Left renal cortex interstitium (tissue), 4 donors: ENCODE results near the gene RAB36. TPM values are rescaled to one million over a fixed set of nuclear protein-coding genes. Genes with fewer than 3 reads are reported as not detected.

Experiments used
- DNase-seq, 4 donors: peaks; one replicate each; pipeline ENCODE4 v3.0.0-alpha.2; 2013; ENCODE audit warnings: low read depth in 4 of 4, low spot score in 2 of 4, missing footprints in 1 of 4
- polyA plus RNA-seq, 4 donors: library from polyadenylated mRNA; unstranded; fragments of 120-200 nt; gene quantifications; one replicate each; pipeline ENCODE4 v1.2.1, GENCODE V29; 2013; ENCODE audit not compliant: insufficient read length in 4 of 4

RAB36 gene
- polyA plus RNA-seq, 4 donors: 14.0 to 21.0 (median 16.3) TPM

DNA sequence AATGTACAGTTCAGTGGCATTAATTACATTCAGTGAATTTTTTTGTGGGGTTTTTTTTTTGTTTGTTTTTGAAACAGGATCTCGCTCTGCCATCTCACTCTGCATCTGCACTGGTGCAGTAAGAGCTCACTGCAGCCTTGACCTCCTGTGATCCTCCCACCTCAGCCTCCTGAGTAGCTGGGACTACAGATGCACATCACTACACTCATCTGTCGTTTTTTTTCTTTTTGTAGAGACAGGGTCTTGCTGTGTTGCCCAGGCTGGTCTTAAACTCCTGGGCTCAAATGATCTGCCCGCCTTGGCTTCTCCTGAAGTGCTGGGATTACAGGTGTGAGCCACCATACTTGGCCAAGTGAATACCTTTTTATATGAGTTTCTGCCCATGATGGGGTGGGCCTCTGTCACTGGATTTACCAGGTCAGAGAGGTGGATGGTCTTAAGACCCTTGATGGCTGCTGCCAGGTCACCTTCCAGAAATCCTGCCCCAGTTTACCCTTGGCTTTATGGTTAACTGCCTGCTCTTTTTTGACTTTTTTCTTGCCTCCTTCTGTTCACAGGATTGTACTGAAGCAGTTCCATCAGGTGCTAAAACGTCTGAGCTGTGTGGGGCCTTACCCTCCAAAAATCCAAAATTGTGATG lies 57.7 kb downstream of the RAB36 start:
- no peak for DNase-seq

- no peak for DNase-seq
Observed at GRCh38 chr22:23203452-23204124, 58.3 kb downstream of the RAB36 start.

DNA sequence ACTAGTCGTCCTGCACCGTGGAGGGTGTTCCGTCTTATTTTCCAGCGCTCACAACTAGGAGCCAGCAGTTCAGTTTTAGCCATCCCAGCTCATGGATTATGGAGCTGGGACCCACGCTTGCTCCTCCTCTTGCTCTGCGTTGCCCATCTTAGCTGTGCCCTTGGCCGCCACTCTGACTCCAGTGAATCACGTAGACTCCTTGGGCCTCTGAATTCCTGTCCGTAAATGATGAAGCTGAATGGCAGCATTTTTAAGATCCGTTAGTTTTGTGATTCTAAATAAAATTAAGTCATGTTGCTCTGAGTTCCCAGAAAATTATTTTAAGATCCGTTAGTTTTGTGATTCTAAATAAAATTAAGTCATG lies 58.8 kb downstream of the RAB36 start:
- no peak for DNase-seq

GRCh38 chr22:23204541-23205157 lies 59.4 kb downstream of the RAB36 start:
- DNase-seq: no peak

- no peak for DNase-seq
Observed at GRCh38 chr22:23205339-23206049, 60.2 kb downstream of the RAB36 start.

- no peak for DNase-seq
Observed at GRCh38 chr22:23206915-23207314, 61.6 kb downstream of the RAB36 start.

DNA sequence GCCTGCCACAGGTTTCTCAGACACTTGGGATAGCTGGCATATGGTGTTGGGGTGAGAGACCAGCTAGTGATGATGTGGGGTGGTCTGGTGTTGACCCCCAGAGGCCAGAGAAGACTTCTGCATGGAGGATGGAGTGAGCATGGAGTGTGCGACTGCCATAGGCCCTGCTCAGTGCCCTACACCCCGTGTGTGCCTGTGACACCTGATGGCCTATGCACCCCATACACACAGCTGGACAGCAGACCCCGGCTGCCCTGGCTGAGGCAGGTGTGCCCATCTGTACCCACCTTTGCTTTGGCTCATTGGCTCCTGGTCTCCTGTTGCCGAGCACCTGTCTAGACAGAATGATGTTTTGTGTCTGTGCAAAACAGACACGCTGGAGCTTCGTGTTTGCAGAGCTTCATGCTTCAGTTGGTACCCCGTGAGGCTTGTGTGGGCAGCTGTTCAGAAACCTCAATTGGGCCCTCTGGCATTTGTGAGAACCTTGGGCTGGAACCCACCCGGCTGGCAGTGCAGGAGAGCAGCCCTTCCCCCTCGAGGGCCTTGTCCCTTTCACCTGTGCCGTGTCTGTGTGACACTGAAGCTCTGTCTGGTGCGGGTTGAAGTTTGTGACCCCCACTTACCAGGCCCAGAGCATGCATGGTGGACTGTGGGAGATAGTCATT lies 62.6 kb downstream of the RAB36 start:
- DNase-seq: no peak

DNA sequence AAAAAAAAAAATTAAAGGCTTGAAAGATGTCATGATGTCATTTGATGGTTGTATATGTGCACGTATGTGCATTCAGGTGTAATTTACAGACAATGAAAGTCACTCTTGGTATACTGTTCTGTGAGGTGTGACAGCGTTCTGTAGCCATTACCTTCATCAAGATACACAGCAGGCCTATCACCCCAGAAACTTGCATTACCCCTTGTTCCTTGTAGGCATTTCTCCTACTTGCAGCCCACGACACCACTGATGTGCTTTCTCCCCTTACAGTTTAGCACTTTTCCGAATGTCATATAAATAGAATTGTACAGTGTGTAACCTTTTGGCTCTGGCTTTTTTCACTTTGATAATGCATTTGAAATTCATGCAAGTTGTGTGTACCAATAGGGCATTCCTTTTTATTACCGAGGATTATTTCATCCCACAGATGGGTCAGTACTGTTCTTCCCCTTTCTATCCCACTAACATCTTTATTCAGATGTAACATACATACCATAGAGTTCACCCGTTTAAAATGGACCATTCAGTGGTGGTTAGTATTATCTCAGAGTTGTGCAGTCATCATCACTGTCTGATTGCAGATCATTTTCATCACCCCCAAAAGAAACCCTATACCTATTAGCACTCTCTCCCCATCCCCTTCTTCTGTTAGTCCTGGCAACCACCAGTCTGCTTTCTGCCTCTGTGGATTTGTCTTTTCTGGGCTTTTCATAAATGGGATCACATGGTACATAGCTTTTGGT lies 65.3 kb downstream of the RAB36 start:
- DNase-seq: no peak

DNA sequence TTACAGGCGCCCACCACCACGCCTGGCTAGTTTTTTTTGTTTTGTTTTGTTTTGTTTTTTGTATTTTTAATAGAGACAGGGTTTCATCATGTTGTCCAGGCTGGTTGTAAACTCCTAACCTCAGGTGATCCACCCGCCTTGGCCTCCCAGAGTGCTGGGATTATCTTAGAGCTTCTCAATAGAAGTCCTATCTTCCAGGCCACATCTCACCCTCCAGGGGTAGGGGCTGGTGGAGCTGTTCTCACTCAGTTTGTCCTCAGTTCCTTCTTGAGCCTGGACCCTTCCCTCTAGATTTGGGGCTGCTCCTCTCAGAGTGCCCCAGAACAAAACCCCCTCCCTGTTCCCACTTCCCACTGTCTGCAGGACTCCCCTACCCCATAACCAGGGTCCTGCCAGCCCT lies 66.3 kb downstream of the RAB36 start:
- DNase-seq: no peak

- no peak for DNase-seq
Observed at GRCh38 chr22:23212061-23213021, 67.1 kb downstream of the RAB36 start.

DNA sequence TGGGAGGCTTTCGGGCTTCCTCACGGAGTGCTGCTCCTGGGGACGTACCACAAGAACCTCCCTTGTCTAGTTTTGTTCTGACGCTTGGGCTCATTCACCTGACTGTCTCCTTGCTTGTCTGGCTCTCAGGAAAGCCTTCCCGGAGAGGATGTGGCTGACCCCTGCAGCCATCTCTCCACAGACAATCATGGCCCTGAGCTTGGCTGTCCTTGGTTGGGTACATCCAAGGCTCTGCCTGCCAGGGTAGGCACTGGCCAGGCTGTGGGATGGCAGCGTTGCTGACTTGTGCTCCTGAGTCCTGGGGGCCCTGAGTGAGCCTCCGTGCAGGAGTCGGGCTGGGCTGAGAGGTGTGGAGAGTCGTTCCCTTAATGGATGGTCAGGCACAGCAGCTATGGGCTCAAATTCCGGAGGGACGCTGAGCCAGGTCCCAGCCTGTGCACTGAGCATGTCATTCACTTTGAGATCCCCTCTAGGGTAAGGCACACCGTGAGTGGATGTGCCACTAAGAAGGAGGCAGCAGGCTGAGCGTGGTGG lies 67.8 kb downstream of the RAB36 start:
- no peak for DNase-seq

- no peak for DNase-seq
Observed at GRCh38 chr22:23213581-23214334, 68.5 kb downstream of the RAB36 start.

Other genes with a start within 250 kb of the RAB36 start
- gene GNAZ, start 75.0 kb upstream of the RAB36 start, polyA plus RNA-seq: 1 to 10 TPM; 5.1 to 7.0 (median 6.0) TPM
- gene RSPH14, start 3.5 kb upstream of the RAB36 start, polyA plus RNA-seq: 1 to 10 TPM; 6.5 to 8.8 (median 8.5) TPM
- 10 to 100 TPM; 49.3 to 63.8 (median 61.8) TPM for gene BCR, start 35.0 kb downstream of the RAB36 start, polyA plus RNA-seq